Pancreas (tissue), 10 donors: Measurements from ENCODE around the gene BCAS2. TPM values are rescaled to one million over a fixed set of nuclear protein-coding genes. Genes with fewer than 3 reads are reported as not detected.

ENCODE experiments used
- ATAC-seq, 4 donors: fragments of 200-7000 bp; cut with Tn5 transposase; one replicate each; pipeline versions ENCODE4 v1.8.0 to v1.9.1; 2020; ENCODE audit warnings: mild to moderate bottlenecking in 4 of 4, moderate library complexity in 4 of 4
- DNase-seq, 6 donors: peaks; one replicate each; pipeline ENCODE4 v3.0.0-alpha.2; 2020
- FAIRE-seq: peaks from 2 replicates; lab custom pipeline; 2012; peaks lifted over from hg19 to GRCh38; lab: Jason Lieb, UNC
- H3K27ac ChIP-seq, 4 donors: fragments of 200-600 bp; sonication (generic); 1 replicate in 3 of 4; 2 replicates in 1 of 4; pipeline versions ENCODE4 v1.5.0 to v1.8.0; 2020
- H3K27me3 ChIP-seq, 4 donors: fragments of 200-600 bp; one replicate each; pipeline ENCODE4 v1.8.0; 2021
- H3K36me3 ChIP-seq, 3 donors: fragments of 200-600 bp; sonication (generic) in 1 of 3; one replicate each; pipeline versions ENCODE4 v1.5.0 to v1.8.0; 2020 to 2021
- H3K4me1 ChIP-seq, 3 donors: fragments of 200-600 bp; one replicate each; pipeline ENCODE4 v1.8.0; 2021
- H3K4me3 ChIP-seq, 4 donors: fragments of 200-600 bp; sonication (generic) in 2 of 4; one replicate each; pipeline versions ENCODE4 v1.5.0 to v1.8.0; 2020 to 2021
- H3K9me3 ChIP-seq, 4 donors: fragments of 200-600 bp; one replicate each; pipeline ENCODE4 v1.8.0; 2021
- CTCF ChIP-seq, 4 donors: fragments of 200-600 bp; sonication (generic) in 3 of 4; IDR thresholded peaks; one replicate each; pipeline versions ENCODE4 v1.5.0 to v1.8.0; 2021; ENCODE audit warnings: antibody characterized with exemption in 4 of 4
- WGBS, 2 donors: extraction: QIAGEN DNeasy Blood & Tissue Kit; methylation state at CpG; one replicate each; pipeline ENCODE4 v1.1.7; 2013; 5-methylcytosine and 5-hydroxymethylcytosine counted together
- intact Hi-C, 3 donors: fragments of 100-400 bp; cut with DNase I; formaldehyde crosslinking; loops; one replicate each; pipeline versions ENCODE4 v1.11.1 to v1.14.2; 2022
- polyA plus RNA-seq, 2 donors: library from polyadenylated mRNA; stranded (reverse); fragments of 200-250 nt; gene quantifications; one replicate each; pipeline ENCODE4 v1.2.3, GENCODE V29; 2013
- total RNA-seq, 6 donors: library from RNA; stranded (reverse); fragmentation: NEBNext Ultra II Directional in 4 of 6; extraction: Animal tissue kit (Norgen Biotek cat#: 25700) in 4 of 6; gene quantifications; one replicate each; pipeline versions ENCODE4 v1.2.1 to v1.2.4, GENCODE V29; 2021 to 2023
- donor health status: healthy with polysubstance abuse.
- donor health status: DM: no; HTN: no; CAD: no; lungs with moderate emphysema.
- donor health status: DM: no; HTN: no; CAD: no.
- donor health status: control.
- donor health status: control.
- donor health status: Bipolar disorder and iron deficiency.
- donor health status: DM: yes; HTN: yes; CAD: no.
- donor health status: DM: no; HTN: no; CAD: no.
- donor health status: DM: no; HTN: no; CAD: no.
- donor health status: DM: yes; HTN: yes; CAD: no.

The BCAS2 gene
- total and polyA plus RNA-seq, 8 donors = 9.6 to 24.4 (median 13.3) TPM

- 79 to 82% methylated on average over 4 of the region's 4 CpGs for WGBS, 2 donors
- no peak for ATAC-seq
- FAIRE-seq = no peak
These were observed 30.0 kb downstream of the BCAS2 start for GRCh38 chr1:114551400-114551799.

GRCh38 chr1:114550336-114550735, 31.1 kb downstream of the BCAS2 start:
- Histone ChIP-seq H3K9me3 (no peaks in the 10 kb centered on the region), H3K4me3 (no peak overlapping the region), H3K27ac (no peak overlapping the region), H3K36me3 (no peaks in the 10 kb centered on the region), H3K27me3 (no peaks in the 10 kb centered on the region), H3K4me1 (no peaks in the 10 kb centered on the region)
- DNase-seq (no peak), FAIRE-seq (no peak), ATAC-seq (no peak)
- no peak for TF ChIP-seq CTCF (IDR thresholded peaks at IDR 0.05)
- intact Hi-C loops = loop anchor here in 1 of 3 donors (10.0 kb wide), 1 partner anchor 206 kb away; no protein-coding TSS in a partner anchor
- 87 to 96% methylated on average over 2 of the region's 2 CpGs for WGBS, 2 donors

More at GRCh38 chr1:114551400-114551799, 30.0 kb downstream of the BCAS2 start:
- H3K4me3 ChIP-seq = no peak overlapping the region
- no peaks in the 10 kb centered on the region for H3K27me3 ChIP-seq
- no peaks in the 10 kb centered on the region for H3K9me3 ChIP-seq
- intact Hi-C loops = loop anchor here in 1 of 3 donors (10.0 kb wide), 1 partner anchor 207 kb away; no protein-coding TSS in a partner anchor
- no peaks in the 10 kb centered on the region for H3K4me1 ChIP-seq
- no peak overlapping the region for H3K27ac ChIP-seq
- no peak for DNase-seq
- no peak for TF ChIP-seq CTCF (IDR thresholded peaks at IDR 0.05)
- no peaks in the 10 kb centered on the region for H3K36me3 ChIP-seq

GRCh38 chr1:114549137-114549536, 32.3 kb downstream of the BCAS2 start:
- Histone ChIP-seq H3K27me3 (no peaks in the 10 kb centered on the region), H3K4me3 (no peak overlapping the region), H3K27ac (no peak overlapping the region), H3K4me1 (no peaks in the 10 kb centered on the region), H3K9me3 (no peaks in the 10 kb centered on the region), H3K36me3 (no peaks in the 10 kb centered on the region)
- FAIRE-seq (no peak), DNase-seq (no peak), ATAC-seq (no peak)
- WGBS, 2 donors = 55 to 66% methylated on average over 4 of the region's 4 CpGs
- intact Hi-C loops = no loop called here
- TF ChIP-seq CTCF (IDR thresholded peaks at IDR 0.05) = no peak

- Histone ChIP-seq H3K36me3 (no peaks in the 10 kb centered on the region), H3K9me3 (no peaks in the 10 kb centered on the region), H3K27ac (no peak overlapping the region), H3K4me3 (no peak overlapping the region), H3K4me1 (no peaks in the 10 kb centered on the region), H3K27me3 (no peaks in the 10 kb centered on the region)
- no peak for TF ChIP-seq CTCF (IDR thresholded peaks at IDR 0.05)
- no peak for FAIRE-seq
- no peak for DNase-seq
- 72 to 76% methylated on average over 1 of the region's 1 CpG for WGBS, 2 donors
- no peak for ATAC-seq
- intact Hi-C loops = no loop called here
These were observed 34.3 kb downstream of the BCAS2 start for GRCh38 chr1:114547076-114547475.

- Histone ChIP-seq H3K27ac (no peak overlapping the region), H3K4me3 (no peak overlapping the region), H3K4me1 (no peaks in the 10 kb centered on the region), H3K36me3 (no peaks in the 10 kb centered on the region), H3K27me3 (no peaks in the 10 kb centered on the region), H3K9me3 (no peaks in the 10 kb centered on the region)
- FAIRE-seq (no peak), DNase-seq (no peak), ATAC-seq (no peak)
- intact Hi-C loops = no loop called here
- TF ChIP-seq CTCF (IDR thresholded peaks at IDR 0.05) = no peak
- 82 to 88% methylated on average over 2 of the region's 2 CpGs for WGBS, 2 donors
These were observed 35.6 kb downstream of the BCAS2 start for GRCh38 chr1:114545796-114546195.
